HEK293 (cell line): ENCODE results near the gene TFPI.

Experiments
- CTCF ChIA-PET: fragments of 350-600 bp; formaldehyde crosslinking; extraction: SDS; loops from one replicate; lab custom pipeline; 2021; ENCODE audit warnings: antibody characterized with exemption; lab: Yijun Ruan, JAX
- POLR2A ChIA-PET: fragments of 300-600 bp; formaldehyde crosslinking; extraction: SDS; loops from one replicate; lab custom pipeline; 2020; ENCODE audit warnings: antibody characterized with exemption, inconsistent platforms; lab: Yijun Ruan, JAX
- H3K27ac ChIP-seq: fragments of 200-500 bp; sonication (Bioruptor generic); 2 replicates; pipeline ENCODE4 v1.5.1; 2014; ENCODE audit warnings: low read depth, low read length, control low read depth, inconsistent platforms; ENCODE audit errors: extremely low read depth
- H3K36me3 ChIP-seq, 2 experiments: fragments of 200-500 bp in 1 of 2; sonication (Bioruptor generic) in 1 of 2; 1 replicate in 1 of 2; 2 replicates in 1 of 2; pipeline ENCODE4 v1.5.1; 2014 to 2017; ENCODE audit warnings: inconsistent platforms in 2 of 2, low read length in 2 of 2; ENCODE audit not compliant: control insufficient read depth in 2 of 2, insufficient read depth in 1 of 2
- H3K4me1 ChIP-seq: fragments of 200-500 bp; sonication (Bioruptor generic); 2 replicates; pipeline ENCODE4 v1.5.1; 2014; ENCODE audit warnings: mild to moderate bottlenecking, low read length, inconsistent platforms; ENCODE audit not compliant: control insufficient read depth, insufficient read depth
- H3K4me3 ChIP-seq: 2 replicates; pipeline ENCODE4 v1.5.1; 2011; ENCODE audit warnings: low read depth, mild to moderate bottlenecking, control low read depth, low read length, moderate library complexity
- H3K9me3 ChIP-seq: fragments of 200-500 bp; sonication (Bioruptor generic); 2 replicates; pipeline ENCODE4 v1.5.1; 2014; ENCODE audit warnings: low read depth, low read length, inconsistent platforms; ENCODE audit not compliant: control insufficient read depth, insufficient read depth
- TCF7L2 ChIP-seq: IDR thresholded peaks from 2 replicates; pipeline ENCODE4 v1.6.1; 2011; ENCODE audit warnings: low read depth, mild to moderate bottlenecking, inconsistent platforms, low read length, moderate library complexity, borderline replicate concordance
- ZBTB1 ChIP-seq: fragments of 450-650 bp; formaldehyde crosslinking; IDR thresholded peaks from 2 replicates; pipeline ENCODE4 v1.5.1; 2016; ENCODE audit warnings: missing biosample characterization, missing genetic modification characterization
- ZBTB17 ChIP-seq: fragments of 450-650 bp; formaldehyde crosslinking; IDR thresholded peaks from 2 replicates; pipeline ENCODE4 v1.5.1; 2016; ENCODE audit warnings: missing biosample characterization, missing genetic modification characterization
- ZBTB49 ChIP-seq: fragments of 450-650 bp; formaldehyde crosslinking; IDR thresholded peaks from 2 replicates; pipeline ENCODE4 v1.5.1; 2016; ENCODE audit warnings: missing biosample characterization, missing genetic modification characterization, low read depth
- ZNF140 ChIP-seq: fragments of 450-650 bp; formaldehyde crosslinking; IDR thresholded peaks from 2 replicates; pipeline ENCODE4 v1.5.1; 2016; ENCODE audit warnings: missing biosample characterization, missing genetic modification characterization
- ZNF23 ChIP-seq: fragments of 450-650 bp; formaldehyde crosslinking; IDR thresholded peaks from 2 replicates; pipeline ENCODE4 v1.5.1; 2016; ENCODE audit warnings: missing biosample characterization, missing genetic modification characterization, borderline replicate concordance
- ZNF24 ChIP-seq: fragments of 450-650 bp; formaldehyde crosslinking; IDR thresholded peaks from 2 replicates; pipeline ENCODE4 v1.5.1; 2016; ENCODE audit warnings: missing biosample characterization, missing genetic modification characterization
- ZNF266 ChIP-seq: fragments of 450-650 bp; formaldehyde crosslinking; IDR thresholded peaks from 2 replicates; pipeline ENCODE4 v1.5.1; 2016; ENCODE audit warnings: missing biosample characterization, missing genetic modification characterization, low read depth
- ZNF280C ChIP-seq: fragments of 450-650 bp; formaldehyde crosslinking; IDR thresholded peaks from 2 replicates; pipeline ENCODE4 v1.5.1; 2016; ENCODE audit warnings: missing biosample characterization, missing genetic modification characterization
- ZNF302 ChIP-seq: fragments of 450-650 bp; formaldehyde crosslinking; IDR thresholded peaks from 2 replicates; pipeline ENCODE4 v1.5.1; 2016; ENCODE audit warnings: missing biosample characterization, missing genetic modification characterization, low read depth
- ZNF416 ChIP-seq: fragments of 450-650 bp; formaldehyde crosslinking; IDR thresholded peaks from 2 replicates; pipeline ENCODE4 v1.5.1; 2016; ENCODE audit warnings: missing biosample characterization, missing genetic modification characterization
- ZNF423 ChIP-seq: fragments of 450-650 bp; formaldehyde crosslinking; IDR thresholded peaks from 2 replicates; pipeline ENCODE4 v1.5.1; 2016; ENCODE audit warnings: missing biosample characterization, missing genetic modification characterization
- ZNF518A ChIP-seq: fragments of 450-650 bp; formaldehyde crosslinking; conservative IDR thresholded peaks from 2 replicates; pipeline ENCODE4 v1.5.1; 2016; ENCODE audit warnings: low read depth, missing biosample characterization, missing genetic modification characterization
- ZNF610 ChIP-seq: fragments of 450-650 bp; formaldehyde crosslinking; IDR thresholded peaks from 2 replicates; pipeline ENCODE4 v1.5.1; 2016; ENCODE audit warnings: missing biosample characterization, missing genetic modification characterization, borderline replicate concordance
- ZNF654 ChIP-seq: fragments of 450-650 bp; formaldehyde crosslinking; IDR thresholded peaks from 2 replicates; pipeline ENCODE4 v1.5.1; 2016; ENCODE audit warnings: low read depth, missing biosample characterization, missing genetic modification characterization
- ZNF677 ChIP-seq: fragments of 450-650 bp; IDR thresholded peaks from 2 replicates; pipeline ENCODE4 v1.5.0; 2018; ENCODE audit warnings: missing biosample characterization, mild to moderate bottlenecking, missing genetic modification characterization, moderate library complexity
- ZSCAN18 ChIP-seq: fragments of 450-650 bp; formaldehyde crosslinking; IDR thresholded peaks from 2 replicates; pipeline ENCODE4 v1.5.1; 2016; ENCODE audit warnings: missing biosample characterization, missing genetic modification characterization
- TF ChIP-seq, protein P1 (sequence below): fragments of 450-650 bp; formaldehyde crosslinking; IDR thresholded peaks from 2 replicates; pipeline ENCODE4 v1.5.1; 2017; ENCODE audit warnings: missing biosample characterization, missing genetic modification characterization

The TFPI gene

GRCh38 chr2:187440101-187440675, 114.0 kb downstream of the TFPI start (continued):
- TF ChIP-seq ZNF518A (tag by site-specific recombination) (no peak), ZBTB17 (tag by site-specific recombination) (no peak), ZNF416 (no peak), ZSCAN18 (tag by site-specific recombination) (no peak), ZNF654 (tag by site-specific recombination) (no peak), ZNF677 (tag by site-specific recombination) (no peak)

- Histone ChIP-seq H3K9me3 (no peaks in the 10 kb centered on the region), H3K36me3 (no peaks in the 10 kb centered on the region), H3K4me3 (no peak overlapping the region), H3K4me1 (no peaks in the 10 kb centered on the region), H3K27ac (no peak overlapping the region)
- ChIA-PET CTCF (interaction anchor here (0.7 kb wide), 1 partner anchor 14 kb away, joined by 5 read pairs; no protein-coding TSS in a partner anchor), POLR2A (no interaction called here)
- TF ChIP-seq ZNF24 (tag by site-specific recombination), result no peak
- TF ChIP-seq, protein P1, sequence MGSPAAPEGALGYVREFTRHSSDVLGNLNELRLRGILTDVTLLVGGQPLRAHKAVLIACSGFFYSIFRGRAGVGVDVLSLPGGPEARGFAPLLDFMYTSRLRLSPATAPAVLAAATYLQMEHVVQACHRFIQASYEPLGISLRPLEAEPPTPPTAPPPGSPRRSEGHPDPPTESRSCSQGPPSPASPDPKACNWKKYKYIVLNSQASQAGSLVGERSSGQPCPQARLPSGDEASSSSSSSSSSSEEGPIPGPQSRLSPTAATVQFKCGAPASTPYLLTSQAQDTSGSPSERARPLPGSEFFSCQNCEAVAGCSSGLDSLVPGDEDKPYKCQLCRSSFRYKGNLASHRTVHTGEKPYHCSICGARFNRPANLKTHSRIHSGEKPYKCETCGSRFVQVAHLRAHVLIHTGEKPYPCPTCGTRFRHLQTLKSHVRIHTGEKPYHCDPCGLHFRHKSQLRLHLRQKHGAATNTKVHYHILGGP (tag by site-specific recombination), result no peak
- no peak for TF ChIP-seq TCF7L2
- TF ChIP-seq ZBTB49 (tag by site-specific recombination), result no peak
- TF ChIP-seq ZNF302, result no peak
- no peak for TF ChIP-seq ZBTB1 (tag by site-specific recombination)
- TF ChIP-seq ZNF266 (tag by site-specific recombination), result no peak
- no peak for TF ChIP-seq ZNF280C (tag by site-specific recombination)
- TF ChIP-seq ZNF140 (tag by site-specific recombination), result no peak
- no peak for TF ChIP-seq ZNF610 (tag by site-specific recombination)
- TF ChIP-seq ZNF677 (tag by site-specific recombination), result no peak
- no peak for TF ChIP-seq ZNF23 (tag by site-specific recombination)
- TF ChIP-seq ZNF423 (tag by site-specific recombination), result no peak
Measured at GRCh38 chr2:187438455-187438854, 115.8 kb downstream of the TFPI start.
